ENCODE data around the gene FKBP9. TPM values are rescaled to one million over a fixed set of nuclear protein-coding genes. Genes with fewer than 3 reads are reported as not detected.

The FKBP9 gene
- total RNA-seq, 1 donor from 2014 or later, result 137 TPM

GRCh38 chr7:33044401-33044718 is 87.1 kb downstream of the FKBP9 start:
- H3K4me3 ChIP-seq (ENCODE audit: low read depth, low read length), result no peak overlapping the region
- DNase-seq (ENCODE audit: low read depth), result no peak
- TF ChIP-seq CTCF (conservative IDR thresholded peaks at IDR 0.05; ENCODE audit: low read depth, low read length), result peak; percentile 46

DNA sequence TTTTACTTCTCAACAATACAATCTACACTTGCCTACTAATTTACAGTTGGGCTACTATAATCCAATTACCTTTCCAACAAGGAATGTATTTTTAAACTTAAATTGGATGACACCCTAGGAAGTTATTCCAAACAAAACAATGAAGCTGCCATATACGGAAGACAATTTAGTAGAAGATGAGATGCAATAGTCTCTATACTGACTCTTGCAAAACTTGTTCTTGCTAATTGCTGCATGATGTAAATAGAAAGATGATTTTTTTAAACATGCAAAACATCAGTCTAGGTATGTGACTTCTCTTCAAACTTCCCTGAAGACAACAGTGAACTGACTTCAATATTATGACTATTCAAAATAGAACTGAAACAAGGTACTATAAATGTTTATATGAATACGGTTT is 87.7 kb downstream of the FKBP9 start:
- DNase-seq (ENCODE audit: low read depth), result no peak
- TF ChIP-seq CTCF (conservative IDR thresholded peaks at IDR 0.05; ENCODE audit: low read depth, low read length), result no peak
- no peak overlapping the region for H3K4me3 ChIP-seq (ENCODE audit: low read depth, low read length)

GRCh38 chr7:33048257-33048656 is 91.0 kb downstream of the FKBP9 start:
- DNase-seq (ENCODE audit: low read depth), result no peak
- no peak overlapping the region for H3K4me3 ChIP-seq (ENCODE audit: low read depth, low read length)
- TF ChIP-seq CTCF (conservative IDR thresholded peaks at IDR 0.05; ENCODE audit: low read depth, low read length), result no peak

DNA sequence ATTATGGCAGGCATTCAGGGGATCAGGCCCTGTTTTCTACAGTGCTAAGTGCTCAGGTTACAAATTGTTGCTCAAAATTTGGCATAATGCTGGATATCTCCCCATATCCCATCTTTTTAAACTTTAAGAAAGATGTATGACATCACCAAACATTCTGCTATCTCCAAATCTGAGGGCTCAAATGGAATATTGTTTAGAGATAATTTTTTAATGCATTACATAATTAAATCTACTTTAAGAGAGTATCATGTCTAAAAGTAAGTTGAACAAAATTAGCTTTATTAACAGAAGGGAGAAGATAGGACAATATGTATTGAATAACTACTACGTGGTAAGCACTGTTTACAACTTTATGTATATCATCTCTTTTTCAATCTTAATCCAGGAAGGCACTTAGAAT is 91.5 kb downstream of the FKBP9 start:
- TF ChIP-seq CTCF (conservative IDR thresholded peaks at IDR 0.05; ENCODE audit: low read depth, low read length), result no peak
- no peak overlapping the region for H3K4me3 ChIP-seq (ENCODE audit: low read depth, low read length)
- no peak for DNase-seq (ENCODE audit: low read depth)

DNA sequence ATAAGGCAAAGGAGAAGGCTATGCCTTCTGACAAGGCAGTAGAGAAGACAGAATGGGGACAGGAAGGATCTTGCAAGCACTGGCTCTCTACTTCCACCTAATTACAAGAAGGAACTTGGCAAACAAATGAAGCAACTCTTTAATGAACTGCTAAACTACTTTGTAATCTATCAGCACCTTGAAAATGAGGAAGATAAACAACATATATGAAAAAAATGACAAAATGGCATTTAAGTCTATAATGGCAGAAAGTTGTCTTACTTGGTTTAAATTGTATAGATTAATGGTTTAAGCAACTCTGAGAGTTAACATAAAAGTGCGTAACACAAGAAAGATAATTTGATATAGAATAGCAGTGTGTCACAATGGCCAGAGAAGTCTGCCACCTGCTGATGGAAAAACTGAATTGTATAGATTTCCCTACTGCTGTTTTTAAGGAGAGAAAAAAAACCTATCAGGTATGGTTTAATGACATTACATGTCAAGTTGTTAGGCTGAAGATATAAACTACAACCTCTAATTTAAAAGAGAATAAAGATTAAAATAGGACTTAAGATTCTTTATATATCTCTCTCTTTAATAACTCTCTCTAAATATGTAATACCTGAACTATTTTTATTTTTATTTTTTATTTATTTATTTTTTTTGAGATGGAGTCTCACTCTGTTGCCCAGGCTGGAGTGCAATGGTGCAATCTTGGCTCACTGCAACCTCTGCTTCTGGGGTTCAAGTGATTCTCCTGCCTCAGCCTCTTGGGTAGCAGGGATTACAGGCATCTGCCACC is 93.5 kb downstream of the FKBP9 start:
- no peak for DNase-seq (ENCODE audit: low read depth)
- TF ChIP-seq CTCF (conservative IDR thresholded peaks at IDR 0.05; ENCODE audit: low read depth, low read length), result peak; percentile 73
- peak overlapping the region; percentile 12 for H3K4me3 ChIP-seq (ENCODE audit: low read depth, low read length)

DNA sequence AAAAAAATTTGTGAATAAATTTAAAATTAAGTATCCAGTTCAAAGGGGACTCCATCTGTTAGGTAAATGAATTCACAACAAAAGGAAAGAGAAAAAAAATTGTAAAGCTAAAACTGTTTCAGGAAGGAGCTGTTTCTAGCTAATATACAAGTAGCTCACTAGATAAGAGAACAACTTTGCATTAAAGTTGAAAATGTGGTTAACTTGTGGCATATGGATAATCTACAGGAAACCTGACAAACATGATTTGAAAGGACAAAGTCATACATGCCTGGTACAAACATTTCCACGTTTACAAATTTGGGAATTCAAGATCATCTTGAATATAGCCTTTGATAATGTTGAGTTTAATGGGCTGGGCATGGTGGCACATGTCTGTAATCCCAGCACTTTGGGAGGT is 96.5 kb downstream of the FKBP9 start:
- no peak overlapping the region for H3K4me3 ChIP-seq (ENCODE audit: low read depth, low read length)
- no peak for TF ChIP-seq CTCF (conservative IDR thresholded peaks at IDR 0.05; ENCODE audit: low read depth, low read length)
- no peak for DNase-seq (ENCODE audit: low read depth)
